GM10847 (cell line): ENCODE data around the gene STAC3.

Experiments
- POLR2A ChIP-seq: IDR thresholded peaks from 2 replicates; pipeline ENCODE4 v1.6.1; 2011; ENCODE audit not compliant: insufficient read length; ENCODE audit errors: extremely low read depth

Gene STAC3

DNA sequence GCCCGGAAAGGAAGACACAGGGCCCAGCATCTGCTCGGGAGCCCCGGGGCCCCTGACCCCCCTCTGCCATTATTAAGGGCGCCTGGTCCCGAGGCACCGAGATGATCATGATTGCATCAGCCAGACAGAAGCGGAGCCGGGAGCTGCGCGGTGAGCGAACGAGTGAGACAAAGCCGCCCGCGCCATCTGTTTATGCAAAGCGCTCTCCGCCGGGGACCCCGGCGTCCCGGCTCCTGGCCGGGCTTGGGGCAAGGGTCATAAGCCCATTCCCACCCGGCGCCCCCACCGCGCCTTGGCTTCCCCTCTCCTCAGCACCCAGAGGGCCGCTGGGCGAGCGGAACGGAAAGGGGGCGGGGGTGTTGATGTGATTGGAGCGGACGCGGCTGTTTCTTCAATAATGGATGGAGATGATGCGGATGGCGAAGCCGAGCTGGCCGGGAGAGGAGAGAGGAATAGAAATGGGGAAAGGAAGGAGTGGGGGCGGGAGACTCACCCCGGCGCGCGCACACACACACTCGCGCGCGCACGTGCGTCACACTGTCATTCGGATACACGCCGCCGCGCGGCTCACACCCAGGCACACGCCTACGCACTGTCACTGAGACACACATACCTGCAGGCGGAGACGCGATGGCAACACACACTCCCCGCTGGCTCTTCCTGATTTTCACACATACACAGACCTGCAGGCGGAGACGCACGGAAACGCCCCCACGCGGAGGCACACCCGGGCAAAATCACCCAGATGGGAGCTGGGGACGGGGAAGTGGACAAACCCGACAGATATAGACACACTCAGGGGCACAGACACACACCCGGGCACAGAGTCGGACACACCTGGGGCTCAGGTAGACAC is 10.7 kb downstream of the STAC3 start:
- no peak for TF ChIP-seq POLR2A

DNA sequence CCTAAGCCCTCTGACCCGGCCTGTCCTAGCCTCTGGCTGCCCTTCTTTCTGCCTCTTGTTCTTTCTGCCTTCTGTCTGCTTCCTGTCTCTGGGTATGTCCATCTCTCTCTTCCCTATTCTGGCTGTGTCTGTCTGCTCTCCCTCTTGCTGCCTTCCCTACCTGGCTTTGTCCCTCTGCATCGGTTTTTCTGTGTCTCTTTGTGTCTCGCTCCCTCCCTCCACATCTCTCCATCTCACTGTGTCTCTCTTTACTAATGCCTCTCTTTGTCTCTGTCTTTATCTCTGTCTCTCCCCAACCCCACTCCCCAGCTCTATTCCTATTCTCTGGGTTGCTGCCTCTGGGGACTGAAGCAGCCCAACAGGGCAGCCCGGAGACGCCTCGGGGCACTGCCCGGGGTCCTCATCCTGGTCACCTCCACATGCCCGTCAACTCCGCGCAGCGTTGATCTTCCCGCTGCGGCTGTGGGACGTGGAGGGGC is 11.4 kb downstream of the STAC3 start:
- TF ChIP-seq POLR2A: no peak

DNA sequence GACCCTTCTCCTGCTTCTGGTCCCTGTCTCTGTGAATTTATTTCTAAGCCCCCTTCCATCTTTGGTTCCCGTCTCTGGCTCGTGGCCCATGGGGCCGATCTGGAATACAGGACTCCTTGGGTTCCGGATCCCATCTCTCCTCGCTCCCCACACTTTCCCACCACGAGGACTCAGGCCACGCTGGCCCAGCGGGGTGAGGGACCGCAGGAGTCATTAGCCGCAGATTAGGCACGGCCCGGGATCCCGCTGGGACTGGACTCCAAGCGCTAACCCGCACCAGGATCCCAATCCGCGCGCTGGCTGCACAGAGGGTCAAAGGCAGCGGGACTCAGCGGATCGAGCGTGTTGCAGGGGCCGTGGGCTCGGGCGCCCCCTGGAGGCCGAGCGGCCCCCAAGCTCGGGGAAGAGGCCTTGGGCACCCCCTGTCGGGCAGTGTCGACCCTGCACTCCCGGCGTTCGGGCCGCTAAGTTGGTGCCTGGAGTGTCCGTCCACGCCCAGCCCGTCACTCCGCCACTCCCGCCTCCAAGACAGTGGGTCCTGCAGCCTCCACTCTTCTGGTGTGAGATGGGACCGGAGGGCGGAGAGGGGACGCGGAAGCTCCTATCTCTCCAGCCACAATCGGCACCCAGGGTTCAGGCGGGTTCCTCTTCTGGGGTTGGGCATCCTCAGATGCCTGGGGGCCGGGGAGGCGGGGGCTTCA is 12.0 kb downstream of the STAC3 start:
- no peak for TF ChIP-seq POLR2A

DNA sequence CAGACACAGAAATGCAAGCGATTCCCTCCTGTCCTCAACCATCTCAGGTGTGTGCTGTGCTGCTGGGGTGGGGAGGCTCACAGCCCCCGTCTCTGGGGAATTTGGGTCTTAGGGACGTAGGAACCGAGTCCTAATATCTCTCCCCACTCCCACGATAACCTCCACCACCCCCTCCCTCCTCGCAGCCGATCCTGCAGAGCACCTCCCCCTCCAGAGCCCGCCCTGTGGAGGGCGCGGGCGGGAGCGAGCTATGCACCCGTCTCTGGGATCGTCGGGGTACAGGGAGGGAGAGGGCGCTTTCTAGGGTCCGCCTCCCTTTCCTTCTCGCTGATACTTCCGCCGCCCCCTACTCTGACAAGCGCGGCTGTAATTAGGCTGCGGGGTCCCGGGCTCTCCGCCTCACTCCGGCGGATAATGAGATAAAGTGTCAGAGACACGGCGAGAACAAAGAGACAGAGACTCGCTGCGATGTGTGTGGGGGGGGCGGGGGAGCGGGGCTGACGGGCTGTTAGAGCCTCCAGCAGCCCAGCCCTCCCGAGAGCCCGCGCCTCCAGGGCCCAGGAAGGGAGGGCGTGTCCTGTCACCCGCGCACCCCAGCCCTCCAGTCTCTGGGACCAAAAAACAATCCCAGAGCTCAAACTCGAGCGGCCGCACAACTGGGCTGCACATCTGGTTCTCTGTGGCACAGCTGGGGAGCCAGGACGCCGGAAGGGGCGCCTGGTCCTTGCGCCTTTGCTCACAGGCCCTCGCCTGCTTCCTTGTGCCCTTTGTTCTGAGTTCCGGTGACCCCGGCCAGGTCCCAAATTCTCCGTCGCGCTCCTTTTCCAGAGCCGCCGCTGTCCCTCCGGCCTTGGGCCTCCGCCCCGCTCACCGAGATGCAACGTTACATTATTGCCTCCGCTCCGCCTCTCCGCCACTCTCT is 12.8 kb downstream of the STAC3 start:
- no peak for TF ChIP-seq POLR2A

DNA sequence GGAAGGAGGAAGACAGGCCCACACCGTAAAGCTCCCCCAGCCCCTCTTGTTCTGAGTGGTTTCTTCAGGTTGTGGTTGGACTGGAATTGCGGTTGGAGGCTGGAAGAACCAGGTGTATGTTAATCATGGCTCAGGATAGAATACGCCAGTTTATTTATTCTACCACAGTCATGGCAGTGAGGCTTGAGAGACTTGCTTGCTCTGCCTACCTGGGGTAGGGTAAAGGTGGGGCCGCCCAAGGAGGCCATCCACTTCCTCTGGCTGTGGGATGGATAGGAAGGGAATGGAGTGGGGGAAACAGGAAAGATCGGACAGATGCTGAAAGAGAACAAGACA is 13.4 kb downstream of the STAC3 start:
- no peak for TF ChIP-seq POLR2A

DNA sequence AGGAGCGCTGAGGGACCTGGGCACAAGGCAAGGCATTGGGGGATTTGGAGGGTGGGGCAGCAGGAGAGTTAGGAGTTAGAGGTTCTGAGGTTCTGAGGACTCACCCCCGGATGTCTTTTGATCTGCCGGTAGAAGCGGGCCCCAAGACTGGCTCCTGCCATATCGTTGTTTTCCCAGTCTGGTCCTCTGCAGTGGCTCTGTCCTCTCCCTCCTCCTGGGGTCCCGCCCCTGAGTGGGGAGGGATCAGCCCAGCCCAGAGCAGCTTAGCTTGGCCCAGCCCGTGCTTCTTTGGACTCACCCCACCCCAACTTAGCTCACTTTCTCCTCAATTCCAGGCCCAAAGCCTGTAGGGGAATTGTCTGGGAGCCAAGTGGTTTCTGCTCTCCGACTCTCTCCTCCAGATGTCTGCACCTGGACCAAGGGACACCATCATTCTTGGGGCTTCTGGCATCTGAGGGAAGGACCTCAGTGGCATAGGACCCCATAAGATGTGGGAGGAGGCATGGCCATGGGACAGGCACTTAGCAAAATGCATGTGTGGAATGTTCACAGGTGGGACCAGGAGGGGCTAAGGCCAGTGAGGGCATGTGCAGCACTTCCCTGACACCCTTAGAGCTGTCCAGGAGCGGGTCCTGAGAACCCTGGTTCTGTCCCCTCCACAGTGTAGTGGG is 13.9 kb downstream of the STAC3 start:
- TF ChIP-seq POLR2A: no peak

DNA sequence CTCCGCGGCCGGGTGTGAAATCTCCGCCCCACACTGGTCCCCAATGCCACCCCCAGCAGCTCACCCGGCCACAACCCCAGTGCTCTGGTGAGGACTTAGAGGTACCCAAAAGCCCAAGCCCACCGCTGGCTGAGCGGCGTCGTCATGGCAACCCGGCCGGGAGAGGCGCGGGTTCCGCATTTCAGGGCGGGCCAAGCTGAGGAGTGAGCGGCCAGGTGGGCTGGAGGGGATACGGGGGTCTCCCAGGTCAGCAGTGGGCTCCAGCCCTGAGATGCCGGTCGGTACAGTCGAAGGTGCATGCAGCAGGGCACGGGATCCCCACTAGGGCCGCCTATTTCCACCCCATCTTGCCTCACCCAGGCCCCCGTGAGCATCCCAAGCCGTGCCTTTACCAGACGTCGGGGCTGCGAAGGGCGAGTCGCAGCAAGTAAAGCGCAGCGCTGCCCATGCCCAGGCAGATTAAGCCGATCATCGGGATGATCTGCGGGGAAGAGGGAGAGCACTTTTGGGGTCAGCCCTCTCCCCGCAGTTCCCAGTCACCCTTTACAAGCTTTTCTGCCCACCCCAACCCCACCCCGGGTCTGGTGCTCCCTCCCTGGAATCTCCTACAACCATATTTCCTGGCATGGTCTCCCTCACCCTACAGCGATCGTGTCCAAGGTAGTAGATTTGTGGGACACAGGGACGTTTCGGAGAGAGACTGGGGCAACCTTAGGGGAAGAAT is 14.6 kb downstream of the STAC3 start:
- no peak for TF ChIP-seq POLR2A

DNA sequence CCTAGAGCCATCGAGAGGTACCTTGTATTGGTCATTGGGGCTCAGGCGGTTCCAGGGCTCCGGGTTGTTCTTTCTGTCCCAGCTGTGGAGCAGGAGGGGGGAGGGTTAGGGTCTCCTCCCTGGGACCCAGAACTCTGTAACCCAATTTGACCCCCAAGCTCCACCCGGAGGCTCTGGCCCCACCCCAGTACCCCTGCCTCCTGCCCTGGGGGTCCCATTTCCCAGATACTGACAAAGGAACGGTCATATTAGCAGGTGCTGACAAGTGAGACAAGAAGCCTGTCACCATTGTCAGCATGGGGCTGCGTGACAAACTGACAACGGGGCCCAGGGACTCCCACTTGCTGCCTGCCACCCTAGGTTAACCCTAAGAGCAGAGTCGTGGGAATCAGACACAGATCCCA is 15.3 kb downstream of the STAC3 start:
- TF ChIP-seq POLR2A: no peak

DNA sequence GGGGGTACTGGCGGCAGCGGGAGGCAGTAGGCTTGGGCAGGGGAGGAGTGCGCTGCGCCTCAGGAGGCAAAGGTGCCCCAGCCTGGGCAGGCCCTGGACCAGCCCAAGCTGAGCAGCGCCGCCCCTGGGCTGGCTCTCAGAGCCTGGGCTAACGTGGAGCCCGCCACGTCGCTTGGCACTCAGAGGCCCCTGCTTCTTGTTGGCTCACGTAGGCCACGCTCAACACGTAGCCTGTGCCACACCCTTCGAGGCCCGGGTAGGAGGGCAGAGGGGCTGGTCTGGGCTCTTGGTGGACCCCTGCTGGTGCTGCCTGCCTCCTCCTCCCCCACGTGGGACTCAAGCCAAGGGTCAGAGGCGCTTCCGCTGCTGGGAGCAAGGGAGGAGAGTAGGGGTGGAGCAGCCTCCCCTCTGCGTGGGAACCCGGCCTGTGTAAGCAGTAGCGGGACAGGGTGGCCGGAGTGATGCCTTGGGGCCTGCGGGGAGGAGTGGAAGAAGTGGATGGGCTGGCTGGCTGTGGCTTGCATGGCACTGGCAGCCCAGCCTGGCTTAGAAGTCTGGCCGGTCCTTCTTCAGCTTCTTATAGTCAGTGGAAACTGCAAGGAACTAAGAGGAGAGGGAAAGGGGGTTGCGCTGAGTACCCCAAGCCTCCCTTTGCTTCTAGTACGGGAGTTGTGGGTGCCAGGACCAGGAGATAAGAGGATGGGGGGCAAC is 15.8 kb downstream of the STAC3 start:
- no peak for TF ChIP-seq POLR2A

DNA sequence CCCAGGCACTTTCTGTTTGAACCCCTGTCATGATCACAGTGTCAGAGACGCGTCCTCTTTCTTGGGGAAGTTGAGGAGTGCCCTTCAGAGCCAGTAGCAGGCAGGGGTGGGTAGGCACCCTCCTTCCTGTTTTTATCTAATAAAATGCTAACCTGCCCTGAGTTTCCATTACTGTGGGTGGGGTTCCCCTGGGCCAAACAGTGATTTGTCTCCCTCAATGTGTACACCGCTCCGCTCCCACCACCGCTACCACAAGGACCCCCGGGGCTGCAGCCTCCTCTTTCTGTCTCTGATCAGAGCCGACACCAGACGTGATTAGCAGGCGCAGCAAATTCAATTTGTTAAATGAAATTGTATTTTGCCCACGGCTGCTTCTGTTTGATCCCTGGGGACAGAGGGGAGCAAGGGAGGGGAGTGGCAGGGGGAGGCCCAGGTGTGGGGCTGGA is 16.4 kb downstream of the STAC3 start:
- no peak for TF ChIP-seq POLR2A

DNA sequence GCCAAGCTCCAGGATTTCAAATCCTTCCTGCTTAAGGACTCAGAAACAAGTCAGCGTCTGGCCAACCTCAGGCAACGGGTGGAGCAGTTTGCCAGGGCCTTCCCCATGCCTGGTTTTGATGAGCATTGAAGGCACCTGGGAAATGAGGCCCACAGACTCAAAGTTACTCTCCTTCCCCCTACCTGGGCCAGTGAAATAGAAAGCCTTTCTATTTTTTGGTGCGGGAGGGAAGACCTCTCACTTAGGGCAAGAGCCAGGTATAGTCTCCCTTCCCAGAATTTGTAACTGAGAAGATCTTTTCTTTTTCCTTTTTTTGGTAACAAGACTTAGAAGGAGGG is 16.8 kb downstream of the STAC3 start:
- TF ChIP-seq POLR2A: no peak

DNA sequence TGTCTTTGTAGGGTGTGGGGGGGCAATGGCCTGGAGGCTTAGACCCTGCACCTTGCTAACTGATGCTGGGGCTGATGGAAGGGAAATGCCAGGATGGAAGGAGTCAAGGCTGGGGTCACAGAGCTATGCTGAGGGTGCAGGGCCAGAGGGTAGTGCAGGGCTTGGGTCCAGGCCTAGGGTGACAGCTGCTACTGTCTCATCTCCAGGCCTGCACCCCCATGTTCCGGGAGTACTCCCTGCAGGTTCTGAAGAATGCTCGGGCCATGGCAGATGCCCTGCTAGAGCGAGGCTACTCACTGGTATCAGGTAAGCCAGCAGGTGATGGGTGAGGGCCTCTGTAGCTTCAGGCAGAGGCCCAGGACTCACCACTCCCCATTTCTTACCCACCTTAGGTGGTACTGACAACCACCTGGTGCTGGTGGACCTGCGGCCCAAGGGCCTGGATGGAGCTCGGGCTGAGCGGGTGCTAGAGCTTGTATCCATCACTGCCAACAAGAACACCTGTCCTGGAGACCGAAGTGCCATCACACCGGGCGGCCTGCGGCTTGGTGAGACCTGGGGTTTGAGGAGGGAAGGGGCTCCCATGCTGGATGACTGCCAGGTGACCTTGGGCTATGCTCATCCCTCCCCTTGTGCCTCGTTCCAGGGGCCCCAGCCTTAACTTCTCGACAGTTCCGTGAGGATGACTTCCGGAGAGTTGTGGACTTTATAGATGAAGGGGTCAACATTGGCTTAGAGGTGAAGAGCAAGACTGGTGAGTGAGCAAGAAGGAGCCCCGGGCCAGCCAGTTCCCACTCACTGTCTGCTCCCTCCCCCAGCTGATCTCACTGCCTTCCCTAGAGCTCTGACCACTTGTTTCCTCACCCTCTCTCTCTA is 17.4 kb downstream of the STAC3 start:
- no peak for TF ChIP-seq POLR2A

DNA sequence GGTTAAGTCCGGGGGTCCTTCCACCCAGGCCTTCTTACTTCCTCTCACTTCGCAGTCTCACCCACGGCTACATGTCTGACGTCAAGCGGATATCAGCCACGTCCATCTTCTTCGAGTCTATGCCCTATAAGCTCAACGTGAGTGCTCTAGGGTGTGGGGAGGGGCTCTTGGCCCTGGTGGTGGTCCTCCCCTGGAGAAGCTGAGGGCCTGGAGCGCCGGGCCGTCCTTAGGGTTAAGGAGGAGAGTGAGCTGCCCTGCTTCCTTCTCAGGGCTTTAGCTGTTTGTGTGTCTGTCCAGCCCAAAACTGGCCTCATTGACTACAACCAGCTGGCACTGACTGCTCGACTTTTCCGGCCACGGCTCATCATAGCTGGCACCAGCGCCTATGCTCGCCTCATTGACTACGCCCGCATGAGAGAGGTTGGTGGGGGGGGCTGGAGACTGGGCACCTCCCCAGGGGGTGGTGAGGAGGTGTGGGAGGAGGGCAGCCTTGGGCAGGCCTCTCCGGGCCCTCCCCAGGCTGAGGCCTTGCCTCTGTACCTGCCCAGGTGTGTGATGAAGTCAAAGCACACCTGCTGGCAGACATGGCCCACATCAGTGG is 18.7 kb downstream of the STAC3 start:
- no peak for TF ChIP-seq POLR2A
